B cell (primary cell): ENCODE results near the gene CASP1. TPM values are rescaled to one million over a fixed set of nuclear protein-coding genes. Genes with fewer than 3 reads are reported as not detected.

ENCODE experiments used
- ATAC-seq: fragments of 200-7000 bp; cut with Tn5 transposase; one replicate; pipeline ENCODE4 v1.10.0; 2021; ENCODE audit warnings: low read depth, mild to moderate bottlenecking, moderate number of reproducible peaks, moderate library complexity
- CTCF ChIA-PET: fragments of 350-600 bp; sonication (Branson Sonifier 250); formaldehyde crosslinking; loops from one replicate; lab custom pipeline; 2021; ENCODE audit warnings: antibody characterized with exemption, inconsistent platforms; lab: Charles Lee
- POLR2A ChIA-PET: fragments of 350-600 bp; sonication (Branson Sonifier 250); formaldehyde crosslinking; loops from one replicate; lab custom pipeline; 2021; ENCODE audit warnings: antibody characterized with exemption; lab: Charles Lee
- DNase-seq: peaks from one replicate; pipeline ENCODE4 v3.0.0; 2013
- H2AFZ ChIP-seq: 2 replicates; pipeline ENCODE4 v1.6.1; 2012; ENCODE audit warnings: mild to moderate bottlenecking, low read depth, low read length; ENCODE audit not compliant: insufficient read depth, poor library complexity, severe bottlenecking
- H3K27ac ChIP-seq, 2 donors: 1 replicate in 1 of 2; 2 replicates in 1 of 2; pipeline ENCODE4 v1.5.1; 2012 to 2013; ENCODE audit warnings: low read length in 2 of 2, mild to moderate bottlenecking in 2 of 2, moderate library complexity in 1 of 2
- H3K27me3 ChIP-seq, 4 experiments: fragments of 200-600 bp in 1 of 4; sonication (generic) in 1 of 4; replicated peaks in 1 of 4; 1 replicate in 2 of 4; 2 replicates in 2 of 4; pipeline versions ENCODE4 v1.6.1 to v1.7.0; 2013 to 2016; ENCODE audit warnings: low read length in 3 of 4, mild to moderate bottlenecking in 2 of 4, mixed read lengths in 1 of 4, moderate library complexity in 1 of 4; ENCODE audit not compliant: insufficient read depth in 4 of 4, control insufficient read depth in 3 of 4; ENCODE audit errors: control extremely low read depth in 1 of 4
- H3K36me3 ChIP-seq, 2 experiments: replicated peaks in 1 of 2; 1 replicate in 1 of 2; 2 replicates in 1 of 2; pipeline versions ENCODE4 v1.6.1 to v1.7.1; 2013; ENCODE audit warnings: low read length in 1 of 2; ENCODE audit not compliant: insufficient read depth in 2 of 2, control insufficient read depth in 1 of 2; ENCODE audit errors: control extremely low read depth in 1 of 2, extremely low read depth in 1 of 2
- H3K4me1 ChIP-seq, 2 donors: fragments of 200-600 bp in 1 of 2; sonication (generic) in 1 of 2; 1 replicate in 1 of 2; 2 replicates in 1 of 2; pipeline versions ENCODE4 v1.5.1 to v1.6.1; 2013 to 2017; ENCODE audit warnings: low read length in 2 of 2; ENCODE audit not compliant: control insufficient read depth in 2 of 2, insufficient read depth in 2 of 2
- H3K4me2 ChIP-seq: replicated peaks from 2 replicates; pipeline ENCODE3; 2012; ENCODE audit warnings: mild to moderate bottlenecking, low read depth, low read length; ENCODE audit not compliant: poor library complexity, severe bottlenecking
- H3K4me3 ChIP-seq, 5 experiments: fragments of 200-600 bp in 1 of 5; sonication (generic) in 1 of 5; 1 replicate in 3 of 5; 2 replicates in 2 of 5; pipeline versions ENCODE4 v1.5.1 to v1.7.0; 2011 to 2016; ENCODE audit warnings: low read length in 4 of 5, mild to moderate bottlenecking in 4 of 5, low read depth in 2 of 5, control low read depth in 1 of 5, moderate library complexity in 1 of 5; ENCODE audit not compliant: insufficient read depth in 1 of 5; ENCODE audit errors: control extremely low read depth in 1 of 5, extremely low read depth in 1 of 5
- H3K79me2 ChIP-seq: fragments of 200-600 bp; sonication (generic); one replicate; pipeline ENCODE4 v1.6.0; 2016; ENCODE audit warnings: low read length; ENCODE audit not compliant: control insufficient read depth, insufficient read depth
- H3K9ac ChIP-seq: fragments of 200-600 bp; sonication (generic); 2 replicates; pipeline ENCODE4 v1.6.1; 2017; ENCODE audit warnings: mild to moderate bottlenecking, low read length, moderate library complexity
- H3K9me3 ChIP-seq, 3 donors: one replicate each; pipeline versions ENCODE4 v1.6.1 to v1.7.1; 2013; ENCODE audit warnings: low read length in 2 of 3; ENCODE audit not compliant: control insufficient read depth in 2 of 3, insufficient read depth in 1 of 3; ENCODE audit errors: control extremely low read depth in 1 of 3
- H4K20me1 ChIP-seq: 2 replicates; pipeline ENCODE4 v1.6.0; 2012; ENCODE audit warnings: mild to moderate bottlenecking, low read length; ENCODE audit not compliant: insufficient read depth, control insufficient read depth, poor library complexity, severe bottlenecking
- H3K27ac Mint-ChIP-seq: one replicate; pipeline ENCODE4 v1.8.0; 2021; ENCODE audit warnings: mixed read lengths
- H3K27me3 Mint-ChIP-seq: one replicate; pipeline ENCODE4 v1.8.0; 2021; ENCODE audit warnings: mixed read lengths
- H3K4me1 Mint-ChIP-seq: one replicate; pipeline ENCODE4 v1.8.0; 2021; ENCODE audit warnings: mixed read lengths
- H3K4me3 Mint-ChIP-seq: one replicate; pipeline ENCODE4 v1.8.0; 2021; ENCODE audit warnings: mixed read lengths
- H3K9me3 Mint-ChIP-seq: one replicate; pipeline ENCODE4 v1.8.0; 2022; ENCODE audit warnings: mixed read lengths; ENCODE audit not compliant: insufficient read depth
- EZH2 ChIP-seq: IDR thresholded peaks from 2 replicates; pipeline ENCODE4 v1.6.1; 2012; ENCODE audit warnings: borderline replicate concordance, low read depth, mild to moderate bottlenecking, moderate library complexity, low read length; ENCODE audit not compliant: insufficient read depth, poor library complexity, severe bottlenecking
- WGBS: methylation state at CpG from one replicate; pipeline ENCODE4 v1.1.5; 2013; ENCODE audit warnings: missing lambda C conversion rate; ENCODE audit not compliant: insufficient coverage; 5-methylcytosine and 5-hydroxymethylcytosine counted together
- intact Hi-C: fragments of 100-400 bp; cut with micrococcal nuclease; formaldehyde crosslinking; loops from one replicate; pipeline ENCODE4 v1.10.0; 2022
- polyA plus RNA-seq: library from polyadenylated mRNA; depleted of rRNA; stranded (reverse); fragments of >200 nt; gene quantifications from 2 replicates; pipeline ENCODE4 v1.2.3, GENCODE V29; 2012
- total RNA-seq, 2 donors: library from RNA; stranded (reverse); fragments of 120-200 nt in 1 of 2; gene quantifications; 1 replicate in 1 of 2; 2 replicates in 1 of 2; pipeline versions ENCODE4 v1.2.3 to v1.2.4, GENCODE V29; 2013 to 2022
- TF ChIP-seq, protein P1 (sequence below): fragments of 200-600 bp; IDR thresholded peaks from one replicate; pipeline ENCODE4 v1.8.0; 2022; ENCODE audit warnings: antibody characterized with exemption, mild to moderate bottlenecking

Gene CASP1
- total and polyA plus RNA-seq, 2 donors (not counting 1 experiment from before 2014, with no cell fraction given): 28.4 to 31.9 TPM

- Histone ChIP-seq H3K27ac (no peak overlapping the region), H3K36me3 (no peaks in the 10 kb centered on the region), H3K79me2 (no peaks in the 10 kb centered on the region), H3K4me2 (no peak overlapping the region), H3K9ac (no peak overlapping the region), H3K4me1 (no peaks in the 10 kb centered on the region), H3K27me3 (no peaks in the 10 kb centered on the region), H3K9me3 (no peaks in the 10 kb centered on the region), H3K4me3 (no peak overlapping the region), H4K20me1 (no peaks in the 10 kb centered on the region), H2AFZ (no peak overlapping the region)
- DNase-seq (peak; percentile 66), ATAC-seq (peak; percentile 60)
- ChIA-PET CTCF (interaction anchor here (0.8 to 2.2 kb wide), 3 partner anchors 31 to 391 kb away, joined by 3 to 7 read pairs (median 5); no protein-coding TSS in a partner anchor), POLR2A (no interaction called here)
- Mint-ChIP-seq H3K4me3 (no peak overlapping the region), H3K27me3 (no peaks in the 10 kb centered on the region), H3K4me1 (peaks cover 5% of the 10 kb centered on the region), H3K9me3 (no peaks in the 10 kb centered on the region), H3K27ac (no peak overlapping the region)
- WGBS: 75% methylated on average over 7 of the region's 7 CpGs
- TF ChIP-seq, protein P1, sequence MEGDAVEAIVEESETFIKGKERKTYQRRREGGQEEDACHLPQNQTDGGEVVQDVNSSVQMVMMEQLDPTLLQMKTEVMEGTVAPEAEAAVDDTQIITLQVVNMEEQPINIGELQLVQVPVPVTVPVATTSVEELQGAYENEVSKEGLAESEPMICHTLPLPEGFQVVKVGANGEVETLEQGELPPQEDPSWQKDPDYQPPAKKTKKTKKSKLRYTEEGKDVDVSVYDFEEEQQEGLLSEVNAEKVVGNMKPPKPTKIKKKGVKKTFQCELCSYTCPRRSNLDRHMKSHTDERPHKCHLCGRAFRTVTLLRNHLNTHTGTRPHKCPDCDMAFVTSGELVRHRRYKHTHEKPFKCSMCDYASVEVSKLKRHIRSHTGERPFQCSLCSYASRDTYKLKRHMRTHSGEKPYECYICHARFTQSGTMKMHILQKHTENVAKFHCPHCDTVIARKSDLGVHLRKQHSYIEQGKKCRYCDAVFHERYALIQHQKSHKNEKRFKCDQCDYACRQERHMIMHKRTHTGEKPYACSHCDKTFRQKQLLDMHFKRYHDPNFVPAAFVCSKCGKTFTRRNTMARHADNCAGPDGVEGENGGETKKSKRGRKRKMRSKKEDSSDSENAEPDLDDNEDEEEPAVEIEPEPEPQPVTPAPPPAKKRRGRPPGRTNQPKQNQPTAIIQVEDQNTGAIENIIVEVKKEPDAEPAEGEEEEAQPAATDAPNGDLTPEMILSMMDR: peak; percentile 72
- TF ChIP-seq EZH2: no peak
- intact Hi-C loops: loop anchor here (1.0 to 2.0 kb wide), 2 partner anchors 54 to 391 kb away; no protein-coding TSS in a partner anchor
These were observed 34.1 kb downstream of the CASP1 start for GRCh38 chr11:105000797-105001196.

- Histone ChIP-seq H3K27ac (no peak overlapping the region), H4K20me1 (no peaks in the 10 kb centered on the region), H3K4me1 (no peaks in the 10 kb centered on the region), H3K27me3 (no peaks in the 10 kb centered on the region), H3K4me2 (no peak overlapping the region), H3K36me3 (no peaks in the 10 kb centered on the region), H3K79me2 (no peaks in the 10 kb centered on the region), H3K4me3 (no peak overlapping the region), H3K9ac (no peak overlapping the region), H2AFZ (no peak overlapping the region), H3K9me3 (no peaks in the 10 kb centered on the region)
- H3K4me3 Mint-ChIP-seq: no peak overlapping the region
- ChIA-PET POLR2A (no interaction called here), CTCF (interaction anchor here (1.3 to 2.2 kb wide), 2 partner anchors 391 kb away, joined by 3 to 7 read pairs; no protein-coding TSS in a partner anchor)
- no peak overlapping the region for H3K27ac Mint-ChIP-seq
- ATAC-seq: no peak
- 92% methylated on average over 4 of the region's 5 CpGs for whole genome bisulfite sequencing
- DNase-seq: peak; percentile 24
- H3K27me3 Mint-ChIP-seq: no peaks in the 10 kb centered on the region
- TF ChIP-seq EZH2: no peak
- TF ChIP-seq, protein P1: no peak
- intact Hi-C loops: loop anchor here (1.0 to 2.0 kb wide), 2 partner anchors 53 to 391 kb away; no protein-coding TSS in a partner anchor
- peaks cover 5% of the 10 kb centered on the region for H3K4me1 Mint-ChIP-seq
- H3K9me3 Mint-ChIP-seq: no peaks in the 10 kb centered on the region
These were observed 34.8 kb downstream of the CASP1 start for GRCh38 chr11:105000167-105000566.
